Heart left ventricle (tissue), 13 donors: Measurements from ENCODE around the gene PIK3C2B.

Experiments
- POLR2A ChIP-seq, 2 donors: fragments of 450-650 bp; IDR thresholded peaks; one replicate each; pipeline ENCODE4 v1.6.1; 2017; ENCODE audit warnings: antibody characterized with exemption in 2 of 2, mild to moderate bottlenecking in 2 of 2, moderate library complexity in 2 of 2
- TF ChIP-seq, protein P1 (sequence below), 12 donors: fragments of 200-600 bp; sonication (generic) in 4 of 12; IDR thresholded peaks; one replicate each; pipeline versions ENCODE4 v1.5.0 to v1.8.0; 2018 to 2022; ENCODE audit warnings: antibody characterized with exemption in 12 of 12, mild to moderate bottlenecking in 5 of 12
- donor health status: ischemic (EF 13 %, LVEDD 7.1; RV severe dilation, severe dysfunction).
- donor health status: DM: no; HTN: yes; CAD: no.
- donor health status: DM: no; HTN: no; CAD: no.
- donor health status: ischemic (EF 25% LVEDD 6.9; RV normal size, moderate dysfunction).
- donor health status: ischemic (EF 25% LVEDD 5.7; RV mildly dilated, moderate dysfunction).
- donor health status: ischemic (EF 35%, LVEDD 5.7; RV mildly dilated, moderate dysfunction).
- donor health status: nonischemic (EF 11% LVEDD 7.7; RV severe dilation, severe dysfunction).
- donor health status: DM: yes; HTN: yes; CAD: no.
- donor health status: PGD.
- donor health status: ischemic (EF 29% LVEDD 5.4; RV normal size, mild dysfunction).
- donor health status: nonischemic (EF 23%, LVEDD 6.1; RV moderate dilation, normal function).

DNA sequence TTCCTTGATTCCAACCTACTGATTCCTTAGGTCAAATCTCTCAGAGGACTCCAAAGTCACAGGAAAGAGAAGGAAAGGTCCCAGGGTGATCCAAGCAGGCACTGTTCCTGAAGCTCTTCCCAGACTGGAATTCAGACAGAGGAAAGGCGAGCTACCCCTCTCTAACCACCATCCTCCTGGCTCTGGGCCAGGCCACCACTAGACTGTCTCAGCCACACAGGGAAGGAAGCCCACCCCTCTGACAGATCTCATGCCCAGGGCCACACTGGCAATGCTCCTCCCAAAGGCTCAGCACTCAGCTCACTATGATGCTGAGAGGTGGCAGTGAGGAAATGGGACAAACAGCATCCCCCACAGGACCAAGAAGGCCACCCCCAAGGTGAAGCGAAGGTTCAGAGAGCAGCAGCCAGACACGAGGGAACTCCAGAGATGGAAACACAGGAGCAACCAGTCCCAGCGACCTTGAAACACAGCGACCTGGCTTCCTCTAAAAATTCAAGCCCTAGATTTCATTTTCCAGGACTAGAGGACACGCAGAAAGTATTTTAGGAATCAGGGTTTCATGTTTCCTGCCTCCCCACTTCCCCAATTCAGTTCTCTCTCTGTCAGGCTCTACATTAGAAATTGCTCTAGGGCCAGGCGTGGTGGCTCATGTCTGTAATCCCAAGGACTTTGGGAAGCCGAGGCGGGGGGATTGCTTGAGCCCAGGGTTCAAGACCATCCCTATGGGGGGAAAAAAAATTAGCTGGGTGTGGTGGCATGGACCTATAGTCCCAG lies 18.8 kb downstream of the PIK3C2B start:
- TF ChIP-seq, protein P1, sequence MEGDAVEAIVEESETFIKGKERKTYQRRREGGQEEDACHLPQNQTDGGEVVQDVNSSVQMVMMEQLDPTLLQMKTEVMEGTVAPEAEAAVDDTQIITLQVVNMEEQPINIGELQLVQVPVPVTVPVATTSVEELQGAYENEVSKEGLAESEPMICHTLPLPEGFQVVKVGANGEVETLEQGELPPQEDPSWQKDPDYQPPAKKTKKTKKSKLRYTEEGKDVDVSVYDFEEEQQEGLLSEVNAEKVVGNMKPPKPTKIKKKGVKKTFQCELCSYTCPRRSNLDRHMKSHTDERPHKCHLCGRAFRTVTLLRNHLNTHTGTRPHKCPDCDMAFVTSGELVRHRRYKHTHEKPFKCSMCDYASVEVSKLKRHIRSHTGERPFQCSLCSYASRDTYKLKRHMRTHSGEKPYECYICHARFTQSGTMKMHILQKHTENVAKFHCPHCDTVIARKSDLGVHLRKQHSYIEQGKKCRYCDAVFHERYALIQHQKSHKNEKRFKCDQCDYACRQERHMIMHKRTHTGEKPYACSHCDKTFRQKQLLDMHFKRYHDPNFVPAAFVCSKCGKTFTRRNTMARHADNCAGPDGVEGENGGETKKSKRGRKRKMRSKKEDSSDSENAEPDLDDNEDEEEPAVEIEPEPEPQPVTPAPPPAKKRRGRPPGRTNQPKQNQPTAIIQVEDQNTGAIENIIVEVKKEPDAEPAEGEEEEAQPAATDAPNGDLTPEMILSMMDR (IDR thresholded peaks at IDR 0.05) = no peak
- TF ChIP-seq POLR2A (IDR thresholded peaks at IDR 0.05) = no peak
